Stomach (tissue), 4 donors: ENCODE measurements around the gene MKLN1.

Experiments used
- EP300 ChIP-seq: sonication (generic); formaldehyde crosslinking; IDR thresholded peaks from one replicate; pipeline ENCODE4 v1.6.1; 2017; ENCODE audit warnings: antibody characterized with exemption
- POLR2A ChIP-seq, 4 donors: fragments of 450-650 bp; IDR thresholded peaks; one replicate each; pipeline ENCODE4 v1.6.1; 2016; ENCODE audit warnings: antibody characterized with exemption in 4 of 4, control low read depth in 2 of 4, mild to moderate bottlenecking in 1 of 4, moderate library complexity in 1 of 4
- POLR2AphosphoS5 ChIP-seq, 3 donors: sonication (generic); formaldehyde crosslinking; IDR thresholded peaks; one replicate each; pipeline ENCODE4 v1.6.1; 2016; ENCODE audit warnings: antibody characterized with exemption in 3 of 3
- TF ChIP-seq, protein P1 (sequence below), 7 experiments: fragments of 450-650 bp in 4 of 7; fragments of 200-600 bp in 3 of 7; sonication (generic) in 3 of 7; IDR thresholded peaks; one replicate each; pipeline ENCODE4 v1.5.1; 2016 to 2019; ENCODE audit warnings: antibody characterized with exemption in 7 of 7, control low read depth in 2 of 7, mild to moderate bottlenecking in 1 of 7

DNA sequence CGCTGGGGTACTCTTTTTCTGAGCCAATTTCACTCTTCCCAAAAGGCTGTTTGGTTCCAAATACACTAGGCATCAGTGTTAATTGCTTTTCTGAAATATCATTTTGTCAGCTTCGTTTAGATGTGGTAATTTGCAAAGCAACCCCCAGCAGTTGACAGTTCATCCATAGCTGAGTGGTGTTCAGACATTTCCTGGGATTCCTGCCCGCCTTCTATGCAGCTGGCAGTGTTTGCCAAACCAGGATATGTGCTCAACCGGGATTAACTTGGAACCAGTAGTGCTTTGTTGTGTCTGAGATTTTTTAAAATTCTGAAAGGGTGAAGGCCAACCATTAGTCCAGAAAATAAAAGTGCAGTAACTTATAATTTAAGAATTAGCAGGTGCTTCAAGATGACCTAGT is 25.2 kb upstream of the MKLN1 start:
- TF ChIP-seq POLR2A (IDR thresholded peaks at IDR 0.05): no peak
- TF ChIP-seq, protein P1, sequence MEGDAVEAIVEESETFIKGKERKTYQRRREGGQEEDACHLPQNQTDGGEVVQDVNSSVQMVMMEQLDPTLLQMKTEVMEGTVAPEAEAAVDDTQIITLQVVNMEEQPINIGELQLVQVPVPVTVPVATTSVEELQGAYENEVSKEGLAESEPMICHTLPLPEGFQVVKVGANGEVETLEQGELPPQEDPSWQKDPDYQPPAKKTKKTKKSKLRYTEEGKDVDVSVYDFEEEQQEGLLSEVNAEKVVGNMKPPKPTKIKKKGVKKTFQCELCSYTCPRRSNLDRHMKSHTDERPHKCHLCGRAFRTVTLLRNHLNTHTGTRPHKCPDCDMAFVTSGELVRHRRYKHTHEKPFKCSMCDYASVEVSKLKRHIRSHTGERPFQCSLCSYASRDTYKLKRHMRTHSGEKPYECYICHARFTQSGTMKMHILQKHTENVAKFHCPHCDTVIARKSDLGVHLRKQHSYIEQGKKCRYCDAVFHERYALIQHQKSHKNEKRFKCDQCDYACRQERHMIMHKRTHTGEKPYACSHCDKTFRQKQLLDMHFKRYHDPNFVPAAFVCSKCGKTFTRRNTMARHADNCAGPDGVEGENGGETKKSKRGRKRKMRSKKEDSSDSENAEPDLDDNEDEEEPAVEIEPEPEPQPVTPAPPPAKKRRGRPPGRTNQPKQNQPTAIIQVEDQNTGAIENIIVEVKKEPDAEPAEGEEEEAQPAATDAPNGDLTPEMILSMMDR (IDR thresholded peaks at IDR 0.05): no peak
- TF ChIP-seq EP300: no peak
- TF ChIP-seq POLR2AphosphoS5 (IDR thresholded peaks at IDR 0.05): no peak
